Activated CD8-positive, alpha-beta T cell treated with anti-CD3 and anti-CD28 coated beads for 36 hours (primary cell): ENCODE measurements around the gene SHC4. TPM values are rescaled to one million over a fixed set of nuclear protein-coding genes. Genes with fewer than 3 reads are reported as not detected.

Source experiments
- ATAC-seq: fragments of 200-7000 bp; cut with Tn5 transposase; one replicate; pipeline ENCODE4 v1.10.0; 2021; ENCODE audit warnings: mild to moderate bottlenecking, moderate library complexity
- CTCF ChIA-PET: fragments of 350-600 bp; sonication (Branson Sonifier 250); formaldehyde crosslinking; loops from one replicate; lab custom pipeline; 2021; ENCODE audit warnings: antibody characterized with exemption; lab: Charles Lee
- POLR2A ChIA-PET: fragments of 350-600 bp; sonication (Branson Sonifier 250); formaldehyde crosslinking; loops from one replicate; lab custom pipeline; 2021; ENCODE audit warnings: antibody characterized with exemption; lab: Charles Lee
- DNase-seq: peaks from one replicate; pipeline ENCODE4 v3.0.0-alpha.2; 2020
- H3K27ac Mint-ChIP-seq: one replicate; pipeline ENCODE4 v1.8.0; 2021; ENCODE audit warnings: mild to moderate bottlenecking, mixed read lengths
- H3K27me3 Mint-ChIP-seq: one replicate; pipeline ENCODE4 v1.8.0; 2021; ENCODE audit warnings: mixed read lengths
- H3K36me3 Mint-ChIP-seq: one replicate; pipeline ENCODE4 v1.8.0; 2021; ENCODE audit warnings: low read depth, mixed read lengths
- H3K4me1 Mint-ChIP-seq: one replicate; pipeline ENCODE4 v1.8.0; 2021; ENCODE audit warnings: low read depth, mixed read lengths
- H3K4me3 Mint-ChIP-seq: one replicate; pipeline ENCODE4 v1.8.0; 2021; ENCODE audit warnings: mild to moderate bottlenecking, moderate library complexity, mixed read lengths
- H3K9me3 Mint-ChIP-seq: one replicate; pipeline ENCODE4 v1.8.0; 2021; ENCODE audit warnings: mixed read lengths
- CTCF ChIP-seq: fragments of 200-600 bp; IDR thresholded peaks from one replicate; pipeline ENCODE4 v1.8.0; 2022; ENCODE audit warnings: antibody characterized with exemption, mild to moderate bottlenecking
- intact Hi-C: fragments of 100-400 bp; cut with micrococcal nuclease; formaldehyde crosslinking; loops from one replicate; pipeline ENCODE4 v1.10.0; 2022
- total RNA-seq, 2 experiments: library from RNA; stranded (reverse); gene quantifications; one replicate each; pipeline ENCODE4 v1.2.3, GENCODE V29; 2021

SHC4 gene
- total RNA-seq, 2 experiments from 2014 or later: 2.5 TPM

GRCh38 chr15:48868536-48868935 is 95.2 kb downstream of the SHC4 start:
- Mint-ChIP-seq H3K36me3 (no peaks in the 10 kb centered on the region), H3K27ac (no peak overlapping the region), H3K27me3 (peaks cover 7% of the 10 kb centered on the region), H3K4me3 (no peak overlapping the region), H3K4me1 (no peaks in the 10 kb centered on the region), H3K9me3 (no peaks in the 10 kb centered on the region)
- DNase-seq: no peak
- TF ChIP-seq CTCF: no peak
- intact Hi-C loops: loop anchor here (10.0 kb wide), 1 partner anchor 176 kb away; the partner anchor contains the start of gene SECISBP2L
- ATAC-seq: no peak
- ChIA-PET CTCF (interaction anchor here (1.3 kb wide), 1 partner anchor 107 kb away, joined by 3 read pairs; no protein-coding TSS in a partner anchor), POLR2A (interaction anchor here (0.8 kb wide), 1 partner anchor 10 kb away, joined by 3 read pairs; the partner anchor contains the start of gene EID1)

- ATAC-seq (no peak), DNase-seq (no peak)
- no peak for TF ChIP-seq CTCF
- no peak overlapping the region for H3K4me3 Mint-ChIP-seq
- intact Hi-C loops: loop anchor here (10.0 kb wide), 1 partner anchor 177 kb away; the partner anchor contains the start of gene SECISBP2L
- H3K9me3 Mint-ChIP-seq: no peaks in the 10 kb centered on the region
- no peaks in the 10 kb centered on the region for H3K36me3 Mint-ChIP-seq
- ChIA-PET CTCF (interaction anchor here (1.3 kb wide), 1 partner anchor 108 kb away, joined by 3 read pairs; no protein-coding TSS in a partner anchor), POLR2A (interaction anchor here (0.8 to 1.6 kb wide), 3 partner anchors 10 to 287 kb away, joined by 3 to 4 read pairs (median 3); partner anchors contain the start of genes COPS2 and EID1)
- H3K27me3 Mint-ChIP-seq: peaks cover 6% of the 10 kb centered on the region
- H3K27ac Mint-ChIP-seq: no peak overlapping the region
- H3K4me1 Mint-ChIP-seq: no peaks in the 10 kb centered on the region
These were observed 95.7 kb downstream of the SHC4 start for GRCh38 chr15:48868023-48868422.

GRCh38 chr15:48866141-48866563 is 97.6 kb downstream of the SHC4 start:
- peaks cover 6% of the 10 kb centered on the region for H3K4me1 Mint-ChIP-seq
- H3K36me3 Mint-ChIP-seq: no peaks in the 10 kb centered on the region
- ATAC-seq: no peak
- POLR2A ChIA-PET: interaction anchor here (0.7 kb wide), 1 partner anchor 107 kb away, joined by 3 read pairs; no protein-coding TSS in a partner anchor
- no peak overlapping the region for H3K27ac Mint-ChIP-seq
- no peaks in the 10 kb centered on the region for H3K9me3 Mint-ChIP-seq
- H3K4me3 Mint-ChIP-seq: no peak overlapping the region
- no peak for TF ChIP-seq CTCF
- CTCF ChIA-PET: interaction anchor here (1.3 to 1.4 kb wide), 2 partner anchors 110 to 555 kb away, joined by 5 read pairs; no protein-coding TSS in a partner anchor
- no peak for DNase-seq
- H3K27me3 Mint-ChIP-seq: peaks cover 4% of the 10 kb centered on the region
- intact Hi-C loops: loop anchor here (10.0 kb wide), 1 partner anchor 179 kb away; the partner anchor contains the start of gene SECISBP2L

- intact Hi-C loops: loop anchor here (10.0 kb wide), 1 partner anchor 179 kb away; the partner anchor contains the start of gene SECISBP2L
- no peaks in the 10 kb centered on the region for H3K36me3 Mint-ChIP-seq
- ChIA-PET CTCF (interaction anchor here (1.3 to 1.4 kb wide), 2 partner anchors 110 to 556 kb away, joined by 5 read pairs; no protein-coding TSS in a partner anchor), POLR2A (no interaction called here)
- no peak overlapping the region for H3K4me3 Mint-ChIP-seq
- no peak for ATAC-seq
- peaks cover 3% of the 10 kb centered on the region for H3K27me3 Mint-ChIP-seq
- H3K4me1 Mint-ChIP-seq: peaks cover 6% of the 10 kb centered on the region
- no peak for DNase-seq
- H3K9me3 Mint-ChIP-seq: no peaks in the 10 kb centered on the region
- TF ChIP-seq CTCF: no peak
- no peak overlapping the region for H3K27ac Mint-ChIP-seq
These were observed 98.2 kb downstream of the SHC4 start for GRCh38 chr15:48865370-48866079.
